Hematopoietic multipotent progenitor cell treated with erythropoietin and hydrocortisone succinate and interleukin-3 and kit ligand, for 6 days (in vitro differentiated cells): ENCODE data around the gene PRKCA.

Experiments
- DNase-seq: peaks from one replicate; pipeline ENCODE4 v3.0.0-alpha.2; 2015

The PRKCA gene

DNA sequence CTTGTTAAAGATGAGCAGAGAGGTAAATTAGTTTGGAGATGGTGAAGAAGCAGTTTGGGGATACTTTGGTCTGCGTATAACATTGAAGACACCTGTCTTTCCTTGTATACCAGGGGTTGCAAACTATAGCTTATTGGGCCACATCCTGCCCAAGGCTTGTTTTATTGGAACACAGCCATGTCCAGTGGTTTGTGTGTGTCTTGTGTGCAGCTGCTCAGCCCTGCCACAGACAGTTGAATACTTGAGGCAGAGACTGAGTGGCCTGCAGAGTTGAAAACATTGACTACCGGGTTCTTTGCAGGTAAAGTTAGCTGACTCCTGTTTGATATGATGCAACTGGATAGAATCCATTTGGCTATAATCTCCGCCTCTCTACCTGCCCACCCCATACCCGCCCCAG lies 224.4 kb downstream of the PRKCA start:
- no peak for DNase-seq

DNA sequence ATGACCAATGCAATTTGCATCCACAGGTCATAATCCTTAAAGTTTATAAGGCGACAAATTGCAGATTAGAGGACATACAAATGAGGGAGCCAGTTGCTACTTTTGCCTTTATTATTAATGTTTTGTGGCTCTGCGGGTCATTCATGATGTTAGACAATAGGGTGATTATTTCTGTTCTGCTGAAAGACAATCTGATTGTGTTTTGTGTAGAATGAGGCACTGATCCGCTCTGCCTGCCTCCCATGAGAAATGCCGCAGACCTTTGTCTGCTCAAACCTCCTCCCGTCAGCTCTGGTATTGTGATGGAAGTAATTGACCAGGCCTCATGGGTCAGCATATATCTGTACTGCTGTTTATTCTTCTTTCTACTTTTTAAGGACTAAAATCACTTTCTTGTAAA lies 224.9 kb downstream of the PRKCA start:
- DNase-seq, result no peak

DNA sequence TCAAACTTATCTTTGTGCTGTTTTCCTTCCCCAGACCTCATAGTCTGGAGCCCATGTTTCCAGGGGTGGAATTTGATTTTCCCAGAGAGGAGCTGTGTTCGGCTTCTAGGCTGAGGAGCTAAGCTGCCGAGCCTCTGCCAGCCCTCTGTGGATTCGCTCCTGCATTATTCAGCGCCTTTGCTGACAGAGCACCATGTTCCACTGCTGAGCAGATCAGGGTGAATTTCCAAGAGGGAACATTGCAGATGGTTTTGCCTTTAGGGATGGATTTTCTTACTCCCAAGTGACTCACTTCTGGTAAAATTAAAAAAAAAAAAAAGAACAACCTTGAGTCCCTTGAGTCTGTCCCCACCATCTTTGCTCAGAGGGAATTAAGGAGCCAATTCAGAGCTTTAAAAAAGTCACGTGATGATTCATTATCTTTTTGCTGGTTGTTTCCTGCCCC lies 229.5 kb downstream of the PRKCA start:
- no peak for DNase-seq

DNA sequence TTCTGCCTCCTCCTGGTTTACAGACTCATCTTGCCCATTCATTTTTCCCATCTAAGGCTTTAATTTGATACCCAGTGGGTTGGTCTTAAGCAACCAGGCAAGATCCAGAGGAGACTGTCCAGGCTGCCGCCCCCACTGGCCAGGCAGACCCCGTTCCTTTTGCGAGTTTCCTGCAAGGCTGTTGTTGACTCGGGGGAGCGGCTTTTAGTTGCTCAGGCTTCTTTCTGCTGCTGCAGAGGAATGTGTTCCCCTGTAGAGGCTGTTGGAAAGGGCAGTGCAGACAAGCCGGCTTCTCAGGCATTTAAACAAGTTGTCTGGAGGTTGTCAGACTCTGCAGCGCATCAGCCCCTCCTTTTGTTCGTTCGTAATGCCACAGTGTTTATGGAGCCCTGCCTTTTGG lies 231.2 kb downstream of the PRKCA start:
- DNase-seq, result no peak

DNA sequence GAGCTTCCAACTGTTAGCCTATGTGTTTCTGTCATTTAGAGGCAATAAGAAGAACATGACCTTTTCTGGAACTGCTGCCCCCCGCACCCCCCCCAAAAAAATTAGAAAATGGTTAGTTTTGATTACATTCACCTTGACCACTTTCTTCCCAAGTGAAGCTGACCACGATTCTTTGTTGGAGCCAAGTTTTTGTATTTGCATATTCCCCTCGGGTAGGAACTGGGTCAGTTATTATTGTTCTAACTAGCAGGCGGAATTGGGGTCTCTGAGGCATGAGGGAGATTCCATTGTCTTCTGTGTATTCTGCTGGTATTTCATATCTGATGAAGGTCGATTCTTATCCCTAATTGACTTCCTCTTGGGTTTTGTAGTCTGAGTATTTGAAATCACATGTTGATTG lies 231.6 kb downstream of the PRKCA start:
- DNase-seq, result no peak

DNA sequence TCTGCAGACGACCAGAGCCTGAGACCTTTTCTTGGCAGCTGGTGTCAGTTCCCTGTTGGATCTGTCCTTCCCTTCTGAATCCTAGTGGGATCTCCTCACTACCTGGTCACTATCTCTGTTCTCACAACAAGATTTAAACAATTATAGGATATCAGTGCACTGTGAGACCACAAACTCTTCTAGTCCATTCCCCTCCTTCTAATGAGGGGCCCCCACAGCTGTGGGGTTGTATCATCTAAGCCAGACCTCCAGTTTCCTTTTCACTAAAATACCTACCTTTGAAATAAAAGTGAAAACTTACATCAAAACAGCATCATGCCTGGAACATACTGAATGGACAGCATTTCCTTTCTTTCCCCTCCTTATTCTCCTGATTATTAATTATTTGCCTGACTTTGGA lies 233.2 kb downstream of the PRKCA start:
- DNase-seq, result no peak

DNA sequence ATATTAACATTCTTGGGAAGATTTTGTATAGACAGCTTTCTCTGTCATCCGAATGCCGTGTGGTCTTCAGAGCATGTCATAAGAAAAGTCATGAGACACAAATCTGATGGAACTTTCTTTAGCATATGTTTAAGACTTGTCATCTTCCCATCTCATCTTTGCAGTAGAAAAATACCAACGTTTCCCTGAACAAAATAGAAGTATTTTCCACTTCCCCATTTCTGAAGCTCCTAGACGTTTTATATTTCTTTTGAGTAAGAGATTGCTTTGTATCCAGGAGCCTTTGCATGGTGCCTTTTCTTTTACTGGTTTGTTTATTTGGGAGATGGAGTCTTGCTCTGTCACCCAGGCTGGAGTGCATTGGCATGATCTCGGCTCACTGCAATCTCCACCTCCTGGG lies 235.1 kb downstream of the PRKCA start:
- no peak for DNase-seq

DNA sequence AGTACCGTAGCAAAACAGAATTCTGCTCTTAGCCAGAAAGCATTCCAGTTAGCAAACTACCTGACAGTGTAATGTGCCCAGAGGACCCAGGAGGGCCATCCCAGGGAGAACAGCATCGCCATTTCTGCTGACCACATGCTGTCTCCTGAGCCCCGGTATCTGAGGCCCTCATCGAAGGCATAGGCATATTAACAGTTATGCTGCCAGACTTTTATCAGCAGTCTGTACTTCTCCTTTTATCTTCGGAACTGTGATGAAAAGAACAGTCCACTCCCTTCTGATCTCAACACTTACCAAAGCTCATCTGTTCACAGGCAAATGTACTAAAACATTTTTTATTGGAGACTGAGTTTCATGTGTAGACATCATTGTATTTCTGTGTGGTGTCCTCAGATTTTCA lies 236.4 kb downstream of the PRKCA start:
- DNase-seq, result peak; percentile 40

DNA sequence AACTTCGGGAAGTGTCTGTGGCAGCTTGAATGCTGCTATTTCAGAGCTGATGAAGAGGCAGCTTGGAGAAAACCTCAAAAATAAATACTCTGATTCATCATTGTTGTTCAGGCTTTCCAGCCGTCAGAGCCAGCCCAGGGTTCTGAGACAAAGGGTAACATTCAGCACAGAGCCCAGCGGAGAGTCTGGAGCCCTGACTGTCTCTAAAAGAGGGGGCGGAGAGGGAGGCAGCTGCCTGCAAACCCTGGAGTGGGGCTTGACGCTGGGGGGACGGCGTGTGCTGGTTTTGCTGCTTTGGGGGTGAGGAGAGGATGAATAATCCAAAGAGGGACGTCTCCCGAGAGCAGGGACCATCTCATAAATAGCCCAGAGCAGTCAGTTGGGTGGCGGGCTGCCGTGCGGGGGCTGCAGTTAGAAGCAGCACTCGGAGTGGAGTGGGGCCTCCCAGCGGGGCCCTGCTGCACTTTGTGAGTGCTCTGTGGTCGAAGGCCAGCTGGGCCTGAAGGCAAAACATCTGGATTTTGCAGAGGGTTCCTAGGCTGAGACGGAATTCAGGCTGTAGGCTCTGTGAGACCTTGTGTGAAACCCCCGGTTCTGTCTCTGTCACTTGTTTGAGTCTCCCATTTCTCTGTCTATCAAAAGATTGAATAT lies 237.8 kb downstream of the PRKCA start:
- DNase-seq, result no peak

DNA sequence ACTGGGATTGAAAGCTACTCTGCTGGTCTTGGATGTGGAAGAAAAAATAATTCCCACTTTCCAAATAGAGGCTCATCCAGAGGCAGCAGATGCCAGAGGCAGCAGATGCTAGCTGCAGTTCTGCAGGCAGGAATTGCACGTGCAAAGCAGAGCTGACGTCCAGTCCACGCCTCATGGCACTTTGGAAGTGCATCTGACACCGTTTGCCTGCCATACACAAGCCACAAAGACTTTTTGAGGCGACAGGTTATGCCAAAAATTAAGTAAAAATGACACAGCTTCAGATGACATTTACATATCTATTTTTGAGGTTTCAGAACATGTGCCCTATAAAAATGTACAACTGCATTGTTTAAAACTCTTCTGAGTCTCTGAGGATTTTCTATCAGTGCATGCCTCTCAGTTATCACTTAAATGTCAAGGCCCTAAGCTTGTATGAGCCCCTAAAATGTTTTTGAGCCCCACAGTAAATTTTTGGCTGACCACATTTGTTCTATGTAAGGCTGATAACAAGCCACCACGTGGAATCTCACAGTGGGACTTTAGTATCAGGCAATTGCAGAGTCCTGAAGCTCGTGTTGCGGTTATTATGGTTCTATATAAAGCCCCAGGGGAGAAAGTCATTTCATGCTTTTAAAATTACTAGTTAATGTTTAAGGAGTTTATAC lies 239.2 kb downstream of the PRKCA start:
- DNase-seq, result peak; percentile 72

DNA sequence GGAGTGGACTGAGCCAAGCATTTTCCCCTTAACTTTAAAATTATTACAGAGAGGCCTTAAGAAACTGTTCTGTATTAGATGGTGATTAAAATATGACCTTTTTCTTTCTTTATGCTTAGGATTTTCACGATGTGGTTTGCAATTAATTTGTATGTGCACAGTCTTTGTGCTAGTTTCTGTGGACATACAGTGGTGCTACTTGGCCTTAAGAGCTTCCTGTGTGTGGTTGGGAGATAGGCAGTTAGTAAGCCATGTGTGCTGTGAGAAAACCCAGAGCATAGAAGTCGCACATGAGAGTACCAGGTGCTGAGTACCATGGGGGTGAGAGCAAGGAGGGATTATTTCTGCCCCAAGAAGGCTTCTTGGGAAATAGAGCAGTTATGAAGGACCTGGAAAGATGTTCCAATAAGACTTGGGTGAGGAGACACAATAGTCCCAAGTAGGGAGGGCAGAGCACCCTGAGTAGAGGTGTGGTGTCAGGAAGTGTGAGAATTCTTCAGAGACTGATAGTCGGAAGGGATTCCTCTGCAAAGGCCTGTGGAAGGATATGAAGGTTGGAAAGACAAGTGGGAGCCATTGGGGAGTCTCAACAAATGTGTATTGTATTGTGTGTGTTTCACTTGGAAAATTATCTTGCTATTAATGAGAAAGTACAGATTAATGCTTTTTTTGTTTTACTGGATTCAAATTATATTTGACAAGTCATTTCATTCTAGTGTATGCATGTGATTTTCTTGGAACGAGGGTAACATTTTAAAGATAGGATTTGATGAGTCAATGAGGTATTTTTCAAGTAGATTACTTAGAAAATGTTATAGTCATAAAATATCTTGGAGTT lies 239.9 kb downstream of the PRKCA start:
- peak; percentile 15 for DNase-seq

DNA sequence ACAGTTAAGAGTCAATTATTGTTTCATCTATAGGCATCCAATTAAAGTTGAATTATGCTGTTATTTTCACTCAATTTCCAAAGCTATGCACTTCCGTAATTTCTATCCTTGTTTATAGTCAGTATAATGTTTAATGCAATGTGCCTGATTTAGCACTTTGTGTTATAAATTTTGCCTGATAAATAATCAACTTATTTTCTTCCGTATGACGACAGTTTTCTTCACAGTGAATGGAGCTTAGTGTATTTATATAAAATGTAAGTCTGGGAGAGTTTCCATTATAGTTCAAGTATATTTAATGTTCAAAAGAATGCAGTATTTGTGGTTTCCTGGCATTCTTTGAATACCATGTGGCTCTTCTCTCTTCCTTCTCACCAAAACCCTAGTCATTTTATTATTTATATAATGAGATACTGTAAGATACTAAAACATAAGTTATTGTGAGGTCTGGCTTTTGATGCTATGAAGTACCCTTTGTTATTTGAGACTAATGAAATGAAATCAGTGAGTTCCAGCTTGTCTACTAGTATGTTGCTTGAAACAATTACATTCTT lies 240.6 kb downstream of the PRKCA start:
- no peak for DNase-seq

DNA sequence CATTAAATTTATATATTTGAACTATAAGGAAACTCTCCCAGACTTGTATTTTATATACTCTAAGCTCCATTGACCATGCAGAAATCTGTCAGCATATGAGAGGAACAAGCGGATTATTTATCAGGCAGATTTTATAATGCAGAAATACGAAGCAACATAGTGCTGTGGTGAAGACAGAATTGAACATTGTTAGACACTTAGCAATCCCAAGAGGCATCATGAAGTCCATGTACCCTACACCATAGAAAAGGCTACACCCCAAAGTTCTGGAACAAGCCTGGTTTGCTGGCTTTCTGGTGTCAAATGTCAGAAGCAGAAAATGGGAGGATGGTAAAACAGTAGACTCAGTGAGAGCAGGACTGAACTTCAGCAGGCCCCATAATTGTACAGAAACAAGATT lies 241.1 kb downstream of the PRKCA start:
- no peak for DNase-seq

DNA sequence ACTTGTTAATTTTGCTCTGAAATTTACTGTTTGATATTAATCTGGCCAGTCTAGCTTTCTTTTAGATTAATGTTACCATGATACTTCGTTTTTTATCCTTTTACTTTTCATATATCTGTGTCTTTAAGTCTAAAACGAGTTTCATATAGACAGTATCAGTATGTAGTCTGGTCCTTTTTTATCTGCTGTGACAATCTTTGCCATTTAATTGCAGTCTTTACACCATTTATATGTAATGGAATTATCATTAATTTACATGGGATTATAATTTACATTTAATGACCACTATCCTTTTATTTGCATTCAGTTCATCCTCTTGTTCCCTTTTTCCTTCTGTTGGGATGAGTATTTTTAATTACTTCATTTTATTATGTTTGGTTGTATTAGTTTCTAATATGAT lies 243.5 kb downstream of the PRKCA start:
- no peak for DNase-seq

DNA sequence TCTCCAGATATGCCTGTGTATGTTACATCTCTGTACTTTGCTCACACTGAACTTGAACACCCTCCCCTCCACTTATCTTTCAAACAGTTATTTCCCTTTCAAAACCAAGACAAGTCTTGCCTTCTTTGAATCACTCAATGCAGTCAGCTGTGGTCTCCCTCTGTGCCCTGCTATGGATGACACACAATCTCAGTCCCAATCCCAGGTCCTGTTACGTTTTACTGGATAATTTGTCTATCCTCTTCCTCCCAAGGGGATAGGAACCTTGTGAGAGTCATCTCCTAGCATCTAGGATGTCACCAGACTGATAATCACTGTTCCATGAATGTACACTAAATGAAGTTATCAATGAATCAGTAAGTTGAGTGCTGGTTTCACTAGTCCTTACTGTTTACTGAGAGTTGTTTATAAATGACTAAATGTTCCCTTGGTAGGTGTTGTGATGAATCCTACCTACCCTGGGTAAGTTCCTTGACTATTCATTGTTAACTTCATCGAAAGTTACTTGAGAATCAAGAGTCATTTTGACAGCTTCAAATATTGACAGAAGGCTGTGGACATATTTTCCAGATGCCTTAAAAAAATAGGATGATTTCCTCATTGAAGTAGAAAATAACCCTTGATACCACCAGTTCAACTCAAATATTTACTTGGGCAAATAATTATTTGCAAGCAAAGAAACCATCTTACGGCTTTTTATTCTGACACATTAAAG lies 244.9 kb downstream of the PRKCA start:
- no peak for DNase-seq

DNA sequence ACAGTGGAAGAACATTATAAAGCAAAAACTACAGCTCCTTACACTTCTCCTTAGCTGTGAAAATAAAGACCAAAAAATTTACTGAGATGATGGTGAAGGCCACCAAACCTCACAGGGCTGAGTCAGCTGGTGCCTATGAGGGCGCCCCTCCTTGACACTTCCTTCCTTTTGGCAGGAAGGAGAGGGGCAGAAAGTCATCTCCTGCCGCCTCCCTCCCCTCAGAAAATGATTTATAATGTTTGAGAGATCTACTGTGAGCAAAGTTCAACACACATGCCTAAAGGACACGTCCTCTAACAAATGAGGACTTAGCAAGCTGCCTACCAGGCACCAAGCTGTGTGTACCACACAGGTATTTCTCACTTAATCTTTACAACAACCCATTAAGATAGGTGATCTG lies 245.7 kb downstream of the PRKCA start:
- no peak for DNase-seq

DNA sequence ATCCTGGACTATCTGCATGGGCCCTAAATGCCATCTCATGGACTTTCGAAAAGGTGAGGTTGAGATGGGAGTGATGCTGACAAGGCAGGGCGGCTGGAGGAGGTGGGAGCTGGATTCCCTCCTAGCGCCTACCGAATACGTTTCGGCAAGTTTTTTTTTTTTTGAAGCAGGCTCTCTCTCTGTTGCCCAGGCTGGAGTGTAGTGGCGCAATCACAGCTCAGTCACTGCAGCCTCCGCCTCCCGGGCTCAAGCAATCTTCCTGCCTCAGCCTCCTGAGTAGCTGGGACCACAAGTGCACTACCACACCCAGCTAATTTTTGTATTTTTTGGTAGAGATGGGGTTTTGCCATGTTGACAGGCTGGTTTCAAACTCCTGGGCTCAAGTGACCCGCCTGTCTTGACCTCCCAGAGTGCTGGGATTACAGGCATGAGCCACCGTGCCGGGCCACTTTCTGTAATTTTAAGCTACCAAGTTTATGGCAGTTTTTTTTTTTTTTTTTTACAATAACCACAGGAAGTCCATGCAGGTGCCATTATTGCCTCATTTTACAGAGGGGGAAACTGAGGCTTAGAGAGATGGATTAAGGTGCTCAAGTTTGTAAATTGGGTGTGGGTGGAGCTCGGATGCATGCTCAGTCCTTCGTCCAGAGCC lies 246.4 kb downstream of the PRKCA start:
- no peak for DNase-seq

DNA sequence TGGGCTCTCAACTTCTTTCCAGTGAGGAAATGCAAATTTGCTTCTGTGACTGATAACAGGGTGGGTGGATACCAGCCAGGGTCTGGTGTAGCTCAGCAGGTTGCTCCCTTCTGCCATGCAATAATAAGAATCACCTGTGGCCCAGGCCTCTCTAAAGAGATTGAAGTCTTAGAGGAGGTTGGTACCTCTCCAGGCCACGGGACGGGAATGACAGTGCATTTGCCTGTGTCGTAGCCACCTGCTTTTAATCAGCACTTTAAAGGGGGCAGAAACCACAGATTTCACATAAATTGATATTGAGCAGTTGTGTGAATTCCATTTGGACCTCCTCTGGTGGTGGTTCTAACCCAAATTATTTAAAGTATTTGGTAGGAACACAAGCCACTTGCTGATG lies 246.9 kb downstream of the PRKCA start:
- no peak for DNase-seq

DNA sequence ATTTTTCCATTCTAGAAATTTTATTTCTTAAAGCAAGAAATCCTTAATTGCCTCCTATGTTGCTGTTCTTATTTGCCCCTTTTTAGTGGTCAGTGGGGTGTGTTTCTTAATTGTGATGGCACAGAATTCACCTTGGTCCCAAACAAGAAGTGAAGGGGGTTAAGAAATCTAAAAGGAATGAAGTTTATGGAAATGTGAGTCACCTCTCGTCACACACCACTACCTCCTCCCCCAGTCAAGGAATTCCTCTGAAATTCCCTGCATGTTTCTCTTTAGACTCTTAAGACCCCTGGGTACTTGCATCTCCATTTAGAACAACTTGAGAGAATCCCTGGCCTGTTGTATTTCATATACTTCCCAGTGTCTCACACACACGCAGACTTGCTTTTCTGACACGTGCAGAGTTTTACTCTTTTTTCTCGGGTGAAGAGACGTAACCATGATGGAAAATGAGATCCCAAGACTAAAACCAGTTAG lies 247.4 kb downstream of the PRKCA start:
- DNase-seq, result no peak

DNA sequence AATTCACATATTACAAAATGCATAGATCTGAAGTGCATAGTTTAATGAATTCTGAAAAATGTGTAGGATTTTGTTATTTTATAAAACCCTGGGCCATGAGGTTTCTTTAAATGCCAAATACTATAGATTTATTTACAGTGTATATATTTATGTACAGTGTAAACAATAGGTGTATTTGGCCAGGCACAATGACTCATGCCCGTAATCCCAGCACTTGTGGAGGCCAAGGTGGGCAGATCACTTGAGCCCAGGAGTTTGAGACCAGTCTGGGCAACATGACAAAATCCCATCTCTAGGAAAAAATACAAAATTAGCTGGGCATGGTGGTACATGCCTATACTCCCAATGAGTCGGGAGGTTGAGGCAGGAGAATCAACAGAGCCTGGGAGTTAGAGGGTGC lies 249.4 kb downstream of the PRKCA start:
- no peak for DNase-seq

DNA sequence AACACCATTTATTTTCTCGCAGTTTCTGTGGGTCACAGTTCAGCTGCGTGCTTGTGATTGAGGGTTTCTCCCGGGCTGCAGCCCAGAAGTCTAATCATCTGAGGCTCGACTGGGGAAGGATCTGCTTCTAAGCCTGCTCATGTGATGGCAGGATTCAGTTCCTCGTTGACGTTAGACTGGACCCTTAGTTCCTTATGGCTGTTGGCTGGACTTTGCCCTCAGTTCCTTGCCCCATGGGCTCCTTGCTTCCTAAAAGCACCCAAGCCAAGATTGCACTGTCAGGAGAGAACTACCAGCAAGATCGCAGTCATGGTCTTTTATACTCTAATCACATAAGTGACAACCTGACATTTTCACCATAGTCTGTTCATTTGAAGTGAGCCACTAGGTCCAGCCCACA lies 250.0 kb downstream of the PRKCA start:
- no peak for DNase-seq

DNA sequence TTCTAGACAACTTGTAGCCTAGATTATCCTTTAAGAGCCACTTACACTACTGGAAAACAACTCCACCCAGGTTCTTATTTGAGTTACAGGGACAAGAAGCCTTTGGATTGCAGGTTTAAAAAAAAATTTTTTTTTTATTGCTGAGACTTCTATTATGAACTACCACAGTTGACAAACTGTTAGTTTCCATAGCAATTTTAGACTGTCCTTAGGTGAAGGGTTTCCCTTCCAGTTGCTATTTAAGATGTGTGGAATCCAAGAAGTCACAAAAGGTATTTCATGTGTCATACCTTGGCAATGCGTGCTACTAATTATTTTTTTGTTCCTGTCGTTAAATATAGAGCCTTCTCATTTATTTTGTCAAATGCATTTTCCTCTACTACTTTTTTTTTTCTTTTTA lies 253.2 kb downstream of the PRKCA start:
- DNase-seq, result no peak
